ENCODE measurements around the gene LRP1B. TPM values are rescaled to one million over a fixed set of nuclear protein-coding genes. Genes with fewer than 3 reads are reported as not detected.
"Not testable (repeated sequence)": the region's sequence is repeated elsewhere in the genome, so short reads cannot be mapped to it uniquely, and the experiment has no call there.

Gene LRP1B
- total and polyA plus RNA-seq, 5 experiments from 2014 or later, result not detected

DNA sequence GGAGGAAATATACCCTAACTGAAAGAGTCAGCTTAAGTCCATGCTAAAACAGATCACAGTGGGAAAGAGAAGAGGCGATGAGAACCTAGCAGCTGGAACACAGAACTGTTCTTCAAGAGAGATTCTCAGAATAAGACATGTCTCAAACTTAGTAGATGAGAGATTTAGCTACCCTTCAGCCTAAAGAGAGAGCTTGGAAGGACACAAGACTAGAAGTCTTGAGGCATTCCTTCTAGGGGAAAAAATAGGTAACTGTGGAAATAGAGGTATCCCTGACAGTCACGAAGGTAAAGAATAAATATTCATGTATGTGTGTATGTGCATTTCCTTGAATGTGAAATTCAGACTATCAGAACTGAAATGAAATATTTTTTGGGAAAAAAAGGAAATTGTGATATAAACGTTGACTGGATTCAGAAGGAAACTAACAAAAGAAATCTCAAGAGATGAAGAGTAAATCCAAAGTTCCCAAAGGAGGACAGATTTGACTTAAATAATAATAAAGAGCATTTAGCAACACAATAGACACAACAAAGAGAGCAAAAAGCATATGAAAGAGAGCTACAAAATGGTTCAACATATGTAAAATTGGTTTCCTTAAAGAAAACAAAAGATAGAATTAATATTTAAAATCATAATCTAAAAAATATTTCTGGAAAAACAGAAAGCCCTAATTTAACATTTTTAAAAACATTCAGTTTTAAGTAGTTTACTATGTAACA is 258.7 kb downstream of the LRP1B start:
- Mint-ChIP-seq H3K27ac (no peak overlapping the region), H3K27me3 (no peaks in the 10 kb centered on the region), H3K4me3 (no peak overlapping the region), H3K9me3 (peaks cover 0 to 13% (median 9%) of the 10 kb centered on the region in 9 donors), H3K36me3 (no peaks in the 10 kb centered on the region), H3K4me1 (no peaks in the 10 kb centered on the region)
- POLR2A ChIA-PET, result no interaction called here
- ATAC-seq (no peak), DNase-seq (no peak)

DNA sequence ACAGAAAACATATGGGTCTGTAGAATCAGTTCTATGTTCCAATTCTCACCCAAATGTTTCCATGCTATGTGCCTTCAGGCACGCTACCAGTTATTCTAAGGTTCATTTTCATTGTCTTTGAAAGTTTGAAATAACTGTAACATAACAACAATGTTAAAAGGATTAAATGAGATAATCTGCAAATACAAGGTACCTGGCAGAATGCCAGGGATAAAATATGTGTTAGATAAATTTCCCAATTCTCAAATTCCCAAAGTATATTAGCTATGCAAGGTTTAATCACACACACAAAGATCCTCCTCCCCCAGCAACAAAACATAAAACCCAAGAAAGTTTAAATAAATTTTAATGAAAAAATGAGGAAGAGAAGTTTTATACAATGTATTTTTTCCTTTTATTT is 261.2 kb downstream of the LRP1B start:
- Mint-ChIP-seq H3K4me1 (no peaks in the 10 kb centered on the region), H3K4me3 (no peak overlapping the region), H3K9me3 (peaks cover 0 to 23% (median 12%) of the 10 kb centered on the region in 9 donors), H3K27me3 (no peaks in the 10 kb centered on the region), H3K27ac (no peak overlapping the region), H3K36me3 (no peaks in the 10 kb centered on the region)
- POLR2A ChIA-PET, result no interaction called here
- no peak for ATAC-seq
- no peak for DNase-seq

DNA sequence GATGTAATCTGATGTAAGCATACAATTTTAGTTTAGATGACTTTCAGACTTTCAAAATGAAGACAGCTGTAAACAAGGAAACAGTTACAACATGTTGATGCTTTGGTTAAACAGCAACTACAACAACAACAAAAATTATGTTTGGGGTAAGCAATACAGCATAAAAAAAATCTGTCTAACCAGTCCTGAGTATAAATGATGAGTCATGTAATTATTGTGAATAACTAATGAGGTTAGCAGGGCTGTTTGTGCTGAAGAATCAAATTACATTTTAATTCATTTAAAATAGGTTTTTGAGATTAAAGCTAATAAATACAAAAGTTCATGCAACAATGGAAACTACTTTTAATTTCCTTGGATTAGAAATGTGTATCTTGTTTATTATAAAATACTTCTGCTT is 266.9 kb downstream of the LRP1B start:
- POLR2A ChIA-PET, result no interaction called here
- Mint-ChIP-seq H3K4me1 (no peaks in the 10 kb centered on the region), H3K27me3 (no peaks in the 10 kb centered on the region), H3K27ac (no peak overlapping the region), H3K4me3 (no peak overlapping the region), H3K36me3 (no peaks in the 10 kb centered on the region), H3K9me3 (peaks cover 0 to 17% (median 7%) of the 10 kb centered on the region in 9 donors)
- no peak for DNase-seq
- no peak for ATAC-seq

DNA sequence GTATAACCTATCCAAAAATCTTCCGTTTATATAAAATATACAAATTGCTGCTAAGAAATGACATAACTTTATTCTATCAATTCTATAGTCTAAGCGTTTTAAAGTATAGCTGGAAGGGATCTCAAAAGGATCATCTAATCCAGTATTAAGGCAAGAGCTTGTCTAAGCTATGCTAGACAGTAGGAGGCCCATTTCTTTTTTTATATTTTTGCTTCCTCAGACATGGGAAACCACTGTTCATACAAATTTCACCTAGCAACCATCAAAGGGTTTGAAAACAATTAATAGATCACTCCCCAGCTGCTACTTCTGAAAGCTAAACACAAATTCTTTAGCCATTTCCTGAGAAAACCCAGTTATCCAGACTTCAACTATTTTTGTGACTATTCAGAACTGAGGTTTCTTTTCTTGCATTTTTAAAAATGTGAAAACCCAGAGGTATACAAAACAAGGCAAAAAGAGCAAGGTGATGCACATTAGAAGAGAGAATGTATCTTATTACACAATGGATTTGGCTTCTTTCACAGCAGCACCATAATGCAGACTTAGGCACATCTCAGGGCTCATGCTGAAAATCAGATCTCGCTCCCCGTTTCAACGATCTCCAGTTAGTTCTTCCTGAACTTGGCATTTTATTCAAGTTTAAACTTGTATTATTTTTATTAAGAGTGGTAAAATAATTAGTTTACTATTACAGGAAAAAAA is 274.4 kb downstream of the LRP1B start:
- Mint-ChIP-seq H3K36me3 (no peaks in the 10 kb centered on the region), H3K9me3 (peaks cover 5 to 19% (median 8%) of the 10 kb centered on the region in 9 donors), H3K4me1 (no peaks in the 10 kb centered on the region), H3K27ac (no peak overlapping the region), H3K4me3 (no peak overlapping the region), H3K27me3 (no peaks in the 10 kb centered on the region)
- POLR2A ChIA-PET, result interaction anchor here (0.6 kb wide), 1 partner anchor 13 kb away, joined by 3 read pairs; no protein-coding TSS in a partner anchor
- DNase-seq (no peak), ATAC-seq (no peak)

DNA sequence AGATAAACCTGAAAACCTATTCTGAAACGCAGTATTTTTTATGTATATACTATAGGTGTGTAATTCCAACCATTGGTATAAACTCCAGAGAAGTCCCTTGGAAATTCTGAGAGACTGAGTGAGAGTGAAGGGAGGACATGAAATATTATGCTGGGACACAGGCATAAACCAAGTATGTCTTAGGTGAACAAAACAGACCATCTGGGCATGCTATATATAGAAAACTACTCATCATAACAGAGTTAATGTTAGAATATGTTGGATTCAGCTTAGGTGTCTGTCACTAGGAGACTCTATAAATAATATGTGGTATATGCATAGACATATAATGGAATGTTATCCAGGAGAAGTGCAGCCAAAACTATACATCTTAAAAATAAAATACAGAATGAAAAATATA is 282.6 kb downstream of the LRP1B start:
- Mint-ChIP-seq H3K4me1 (no peaks in the 10 kb centered on the region), H3K27me3 (no peaks in the 10 kb centered on the region), H3K9me3 (peaks cover 0 to 5% (median 0%) of the 10 kb centered on the region in 9 donors), H3K36me3 (no peaks in the 10 kb centered on the region), H3K4me3 (no peak overlapping the region), H3K27ac (no peak overlapping the region)
- ATAC-seq (no peak), DNase-seq (no peak)
- POLR2A ChIA-PET, result no interaction called here

DNA sequence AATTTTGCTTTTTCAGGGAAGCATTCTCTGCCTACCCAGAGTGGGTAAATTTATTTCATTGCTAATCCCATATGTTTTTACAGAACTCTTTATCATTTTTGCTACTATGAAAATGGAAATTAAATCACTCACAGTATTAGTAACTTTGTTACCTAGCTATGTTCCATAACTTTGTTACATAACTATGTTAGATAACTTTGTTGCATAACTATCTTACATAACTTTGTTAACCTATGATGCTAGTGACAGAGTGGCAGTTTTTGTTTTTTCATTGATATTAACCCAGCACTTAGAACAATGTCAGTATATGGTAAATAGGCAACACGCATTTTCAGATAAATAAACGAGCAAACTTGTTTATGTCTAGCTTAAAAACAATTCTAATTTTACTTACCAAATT is 286.6 kb downstream of the LRP1B start:
- Mint-ChIP-seq H3K9me3 (peaks cover 0 to 13% (median 2%) of the 10 kb centered on the region in 9 donors), H3K36me3 (no peaks in the 10 kb centered on the region), H3K27me3 (no peaks in the 10 kb centered on the region), H3K4me3 (no peak overlapping the region), H3K4me1 (no peaks in the 10 kb centered on the region), H3K27ac (no peak overlapping the region)
- DNase-seq (no peak), ATAC-seq (no peak)
- POLR2A ChIA-PET, result no interaction called here

DNA sequence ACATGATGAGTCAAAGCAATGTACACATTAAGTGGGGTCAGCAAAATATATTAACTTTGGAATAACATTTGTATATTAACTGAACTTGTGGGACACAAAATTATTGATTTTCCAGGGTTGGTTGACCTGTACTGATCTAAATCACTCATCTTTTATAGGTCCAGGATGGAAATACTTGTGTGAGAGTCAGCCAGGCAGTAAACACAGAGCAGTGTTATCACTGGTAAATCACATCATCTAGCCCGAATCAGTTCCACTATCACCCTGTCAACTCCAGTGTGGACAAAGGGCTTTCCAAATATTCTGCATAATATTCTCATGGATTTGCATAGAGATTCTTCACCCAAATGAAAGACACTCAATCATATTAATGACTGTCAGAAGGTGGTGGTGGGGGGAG is 295.7 kb downstream of the LRP1B start:
- no peak overlapping the region for H3K4me3 Mint-ChIP-seq

DNA sequence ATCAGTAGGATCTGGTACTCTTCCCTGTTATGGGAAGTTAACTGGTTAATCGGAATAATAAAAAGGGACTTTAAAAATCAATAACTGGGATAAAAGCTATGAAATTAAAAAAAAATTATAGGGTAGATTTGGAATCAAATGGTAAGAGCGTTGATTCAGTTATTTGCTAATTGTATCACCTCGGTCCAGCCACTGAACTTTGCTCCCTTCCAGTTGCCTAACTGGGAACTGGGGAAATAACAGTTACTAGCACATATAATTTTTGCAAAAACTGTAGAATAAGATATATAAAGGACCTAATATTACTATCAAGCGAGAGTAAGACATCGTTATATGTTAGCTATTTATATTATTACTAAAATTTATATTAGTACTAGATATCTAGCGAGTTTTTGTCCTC is 302.1 kb downstream of the LRP1B start:
- H3K4me1 Mint-ChIP-seq, result no peaks in the 10 kb centered on the region
- DNase-seq, result no peak
- H3K36me3 Mint-ChIP-seq, result no peaks in the 10 kb centered on the region
- POLR2A ChIA-PET, result no interaction called here
- no peak overlapping the region for H3K4me3 Mint-ChIP-seq
- peaks cover 0 to 14% (median 3%) of the 10 kb centered on the region in 9 donors for H3K9me3 Mint-ChIP-seq
- H3K27me3 Mint-ChIP-seq, result no peaks in the 10 kb centered on the region
- ATAC-seq, result no peak
- no peak overlapping the region for H3K27ac Mint-ChIP-seq

More for the DNA sequence above, 295.7 kb downstream of the LRP1B start:
- H3K4me1 Mint-ChIP-seq, result no peaks in the 10 kb centered on the region
- H3K36me3 Mint-ChIP-seq, result no peaks in the 10 kb centered on the region
- DNase-seq, result no peak
- no peaks in the 10 kb centered on the region for H3K27me3 Mint-ChIP-seq
- POLR2A ChIA-PET, result no interaction called here
- ATAC-seq, result no peak
- no peak overlapping the region for H3K27ac Mint-ChIP-seq
- H3K9me3 Mint-ChIP-seq, result peaks cover 0 to 18% (median 3%) of the 10 kb centered on the region in 9 donors

DNA sequence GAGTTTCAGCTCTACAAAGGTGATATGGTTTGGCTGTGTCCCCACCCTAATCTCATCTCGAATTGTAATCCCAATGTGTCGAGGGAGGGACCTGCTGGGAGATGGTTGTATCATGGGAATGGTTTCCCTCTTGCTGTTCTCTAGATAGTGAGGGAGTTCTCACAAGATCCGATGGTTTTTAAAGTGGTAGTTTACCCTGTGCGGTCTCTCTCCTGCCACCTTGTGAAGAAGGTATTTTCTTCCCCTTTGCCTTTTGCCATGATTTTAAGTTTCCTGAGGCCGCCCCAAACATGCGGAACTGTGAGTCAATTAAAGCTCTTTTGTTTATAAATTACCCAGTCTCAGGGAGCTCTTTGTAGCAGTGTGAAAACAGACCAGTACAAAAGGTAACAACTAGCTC is 306.0 kb downstream of the LRP1B start:
- H3K4me1 Mint-ChIP-seq, result no peaks in the 10 kb centered on the region

DNA sequence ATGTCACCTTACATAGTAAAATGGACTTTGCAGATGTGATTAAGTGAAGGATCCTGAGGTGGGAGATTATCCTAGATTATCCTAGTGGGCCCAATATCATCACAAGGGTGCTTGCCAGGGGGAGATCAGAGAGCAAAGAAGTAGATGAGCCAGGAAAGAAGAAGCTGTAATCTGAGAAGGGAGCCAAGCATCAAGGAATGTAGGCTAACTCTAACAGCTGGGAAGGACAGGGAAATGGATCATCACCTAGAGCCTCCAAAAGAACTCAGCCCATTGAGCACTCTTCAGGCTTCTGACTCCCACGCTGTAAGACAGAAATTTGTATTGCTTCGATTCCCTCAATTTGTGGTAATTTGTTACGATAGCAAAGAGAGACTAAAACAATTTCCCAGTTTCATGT is 309.9 kb downstream of the LRP1B start:
- ATAC-seq, result no peak
- Mint-ChIP-seq H3K4me3 (no peak overlapping the region), H3K4me1 (no peaks in the 10 kb centered on the region), H3K36me3 (no peaks in the 10 kb centered on the region), H3K9me3 (peaks cover 0 to 23% (median 8%) of the 10 kb centered on the region in 9 donors), H3K27ac (no peak overlapping the region), H3K27me3 (no peaks in the 10 kb centered on the region)
- DNase-seq, result no peak
- POLR2A ChIA-PET, result no interaction called here

More for the DNA sequence above, 306.0 kb downstream of the LRP1B start:
- DNase-seq (no peak), ATAC-seq (no peak)
- Mint-ChIP-seq H3K4me3 (no peak overlapping the region), H3K36me3 (no peaks in the 10 kb centered on the region), H3K27ac (no peak overlapping the region), H3K9me3 (peaks cover 0 to 14% (median 4%) of the 10 kb centered on the region in 9 donors), H3K27me3 (no peaks in the 10 kb centered on the region)
- POLR2A ChIA-PET, result no interaction called here

DNA sequence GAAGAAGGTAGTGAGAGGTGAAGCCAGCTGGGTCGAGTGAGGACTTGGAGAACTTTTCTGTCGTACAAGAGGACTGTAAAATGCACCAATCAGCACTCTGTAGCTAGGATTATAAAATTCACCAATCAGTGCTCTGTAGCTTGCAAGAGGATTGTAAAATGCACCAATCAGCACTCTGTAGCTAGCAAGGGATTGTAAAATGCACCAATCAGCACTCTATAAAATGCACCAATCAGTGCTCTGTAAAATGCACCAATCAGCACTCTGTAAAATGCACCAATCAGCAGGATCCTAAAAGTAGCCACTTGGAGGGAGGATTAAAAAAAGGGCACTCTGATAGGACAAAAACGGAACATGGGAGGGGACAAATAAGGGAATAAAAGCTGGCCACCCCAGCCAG is 315.5 kb downstream of the LRP1B start:
- H3K36me3 Mint-ChIP-seq, H3K27me3 Mint-ChIP-seq, ATAC-seq, H3K27ac Mint-ChIP-seq, H3K4me3 Mint-ChIP-seq, POLR2A ChIA-PET, H3K4me1 Mint-ChIP-seq, DNase-seq: not testable (repeated sequence)
- peaks cover 7 to 40% (median 22%) of the 10 kb centered on the region in 9 donors for H3K9me3 Mint-ChIP-seq

DNA sequence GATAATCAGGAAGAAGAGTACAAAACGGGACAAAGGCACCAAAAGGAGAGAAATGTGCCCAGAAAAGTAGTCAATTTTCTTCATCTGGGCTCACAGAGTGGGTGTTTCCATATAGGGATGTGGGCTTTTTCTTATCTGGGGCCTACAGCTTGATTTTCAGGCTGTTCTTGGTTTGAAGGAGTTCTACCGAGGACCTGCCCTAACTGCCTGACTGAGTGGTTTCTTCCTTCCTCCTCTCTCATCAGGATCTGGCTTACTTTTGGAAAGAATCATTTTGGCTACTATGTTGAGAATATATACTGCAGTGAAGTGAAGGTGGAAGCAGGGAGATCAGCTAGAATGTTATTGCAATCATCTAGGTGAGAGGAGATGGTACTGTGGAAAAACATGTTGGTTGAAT is 316.7 kb downstream of the LRP1B start:
- ATAC-seq (no peak), DNase-seq (no peak)
- POLR2A ChIA-PET, result no interaction called here
- H3K27ac Mint-ChIP-seq, result no peak overlapping the region
- H3K9me3 Mint-ChIP-seq, result peaks cover 7 to 47% (median 23%) of the 10 kb centered on the region in 9 donors
- no peak overlapping the region for H3K4me3 Mint-ChIP-seq
- no peaks in the 10 kb centered on the region for H3K27me3 Mint-ChIP-seq
- no peaks in the 10 kb centered on the region for H3K4me1 Mint-ChIP-seq
- no peaks in the 10 kb centered on the region for H3K36me3 Mint-ChIP-seq

DNA sequence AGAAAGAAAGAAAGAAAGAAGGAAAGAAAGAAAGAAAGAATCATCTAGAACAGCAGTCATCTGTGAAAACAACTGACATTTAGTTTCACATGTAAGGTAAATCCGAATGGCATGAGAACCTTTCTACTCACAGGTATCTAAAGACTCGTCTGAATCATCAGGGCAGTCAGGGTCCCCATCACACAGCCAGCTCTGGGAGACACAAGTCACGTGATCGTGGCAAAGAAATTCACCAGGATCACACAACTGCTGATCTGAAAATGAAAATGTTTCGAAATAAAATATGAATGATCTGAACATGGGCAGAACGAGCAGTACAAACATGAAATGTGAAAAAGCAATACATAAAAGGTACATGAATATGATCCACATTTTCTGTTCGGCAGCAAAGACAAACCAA is 320.7 kb downstream of the LRP1B start:
- DNase-seq (no peak), ATAC-seq (no peak)
- POLR2A ChIA-PET, result no interaction called here
- H3K4me3 Mint-ChIP-seq, result no peak overlapping the region
- H3K36me3 Mint-ChIP-seq, result no peaks in the 10 kb centered on the region
- no peaks in the 10 kb centered on the region for H3K27me3 Mint-ChIP-seq
- H3K27ac Mint-ChIP-seq, result no peak overlapping the region
- H3K4me1 Mint-ChIP-seq, result no peaks in the 10 kb centered on the region
- H3K9me3 Mint-ChIP-seq, result peaks cover 6 to 50% (median 17%) of the 10 kb centered on the region in 9 donors
